GM19397 (cell line): ENCODE data around the gene SAE1.
A peak's percentile ranks its signal among the peaks of the same experiment; 100 is the strongest.

Source experiments
- ATAC-seq: cut with Tn5 transposase; IDR thresholded peaks from one replicate; pipeline ENCODE4 v1.9.1; 2021; ENCODE audit warnings: mild to moderate bottlenecking, moderate library complexity; ENCODE audit not compliant: unreplicated experiment

SAE1 gene

GRCh38 chr19:47105874-47106273 lies 24.8 kb upstream of the SAE1 start:
- ATAC-seq = no peak

- ATAC-seq = no peak
Observed at GRCh38 chr19:47106821-47107201, 23.8 kb upstream of the SAE1 start.

DNA sequence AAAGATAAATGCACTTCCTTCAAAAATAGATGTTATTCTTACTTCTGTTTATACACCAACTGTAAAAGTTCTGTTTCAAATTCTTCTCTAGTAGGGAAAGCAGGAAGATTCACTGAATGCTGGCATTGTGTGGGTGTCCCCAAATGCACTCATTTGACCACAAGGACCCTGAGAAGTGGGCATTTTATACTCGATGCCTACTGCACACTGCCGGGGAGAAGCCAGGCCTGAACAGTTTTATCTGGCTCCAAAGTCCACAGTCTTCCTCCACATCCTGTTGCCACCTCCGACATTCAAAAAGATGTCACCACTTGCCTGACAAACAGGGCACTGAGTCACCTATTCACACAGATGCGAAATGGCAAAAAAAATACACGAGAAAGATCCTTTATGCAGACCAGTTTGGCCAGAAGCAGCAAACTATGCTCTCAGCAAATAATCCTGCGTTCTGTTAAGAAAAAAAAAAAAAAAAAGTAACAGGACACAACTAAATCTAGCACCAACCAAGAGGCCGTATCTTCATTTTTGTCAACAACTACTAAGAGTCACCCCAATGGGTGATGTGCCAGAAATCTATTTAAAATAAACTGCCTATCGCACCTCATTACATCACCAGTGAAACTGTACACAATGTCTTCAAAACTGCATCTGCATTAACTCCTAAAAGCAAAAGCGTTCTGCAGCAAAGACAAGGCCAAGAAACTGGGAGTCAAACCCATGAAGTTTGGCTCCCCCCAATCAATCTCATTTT lies 23.3 kb upstream of the SAE1 start:
- no peak for ATAC-seq

- ATAC-seq = no peak
Observed at GRCh38 chr19:47107953-47108746, 22.5 kb upstream of the SAE1 start.

GRCh38 chr19:47109177-47109540 lies 21.5 kb upstream of the SAE1 start:
- ATAC-seq = no peak

DNA sequence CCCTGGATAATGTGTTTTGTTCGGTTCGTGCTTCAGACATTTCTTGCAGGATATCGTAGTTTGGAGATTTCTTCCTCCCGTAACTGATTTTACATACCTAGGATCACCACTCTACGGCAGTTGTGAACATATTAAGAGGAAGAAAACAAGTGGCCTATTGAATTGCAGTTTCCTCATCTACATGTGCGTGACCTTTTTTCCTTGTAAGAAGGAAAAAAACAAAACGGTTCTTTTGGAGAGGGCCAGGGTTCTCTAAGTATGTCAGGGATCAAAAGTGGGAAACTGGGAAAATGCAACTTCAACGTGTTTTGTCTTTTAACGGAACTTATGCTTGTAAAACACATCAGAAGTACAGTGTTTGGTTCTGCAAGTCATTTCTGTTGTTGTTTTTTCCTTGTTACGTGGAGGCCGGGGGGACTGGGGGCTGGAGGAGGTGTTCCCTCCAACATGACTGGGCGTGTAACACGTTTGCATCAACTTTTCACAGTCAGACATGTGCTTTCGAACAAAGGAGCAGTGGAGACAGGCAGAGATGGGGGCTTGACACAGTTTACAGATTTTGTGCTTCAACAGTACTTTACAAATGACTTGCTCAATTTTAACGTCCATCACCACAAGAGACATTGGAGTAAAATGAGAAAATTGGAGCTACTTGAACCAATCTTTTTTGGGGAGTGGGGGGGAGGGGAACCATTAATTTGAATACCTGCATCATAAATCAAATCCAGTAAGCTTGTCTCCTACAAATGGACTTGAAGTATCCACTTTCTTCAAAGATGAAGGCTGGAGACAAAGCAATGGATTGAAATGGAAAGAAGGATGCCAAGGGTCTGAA lies 20.9 kb upstream of the SAE1 start:
- ATAC-seq = no peak

- ATAC-seq = no peak
Observed at GRCh38 chr19:47110521-47111005, 20.1 kb upstream of the SAE1 start.

DNA sequence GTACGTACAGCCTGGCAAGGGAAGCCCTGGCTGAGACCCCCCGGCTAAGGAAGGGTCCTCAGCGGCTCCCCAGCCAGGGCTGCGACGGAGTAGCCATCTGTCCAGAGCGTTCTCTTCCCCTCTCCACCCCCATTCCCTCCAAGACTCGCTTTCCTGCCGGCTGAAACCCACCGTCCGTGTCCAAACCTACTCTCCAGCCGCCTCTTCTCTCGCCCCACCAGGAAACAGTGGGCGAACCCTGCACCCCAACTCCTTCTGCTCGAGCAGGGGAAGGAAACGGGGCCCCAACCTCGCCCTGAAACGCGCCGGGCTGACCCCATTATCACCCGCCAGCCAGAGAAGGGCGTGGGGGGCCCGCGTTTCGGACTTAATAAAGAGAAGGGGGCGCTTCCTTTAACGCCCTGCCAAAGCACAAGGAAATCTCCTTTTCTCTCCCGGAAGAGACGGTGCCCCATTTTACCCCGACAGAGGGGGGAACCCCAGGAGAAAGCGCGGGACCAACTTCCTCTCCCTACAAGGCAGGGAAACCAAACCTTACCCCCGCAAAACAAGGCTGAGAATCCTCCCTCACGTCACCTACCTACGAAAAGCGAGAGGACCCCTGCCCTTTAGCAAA lies 19.5 kb upstream of the SAE1 start:
- no peak for ATAC-seq

DNA sequence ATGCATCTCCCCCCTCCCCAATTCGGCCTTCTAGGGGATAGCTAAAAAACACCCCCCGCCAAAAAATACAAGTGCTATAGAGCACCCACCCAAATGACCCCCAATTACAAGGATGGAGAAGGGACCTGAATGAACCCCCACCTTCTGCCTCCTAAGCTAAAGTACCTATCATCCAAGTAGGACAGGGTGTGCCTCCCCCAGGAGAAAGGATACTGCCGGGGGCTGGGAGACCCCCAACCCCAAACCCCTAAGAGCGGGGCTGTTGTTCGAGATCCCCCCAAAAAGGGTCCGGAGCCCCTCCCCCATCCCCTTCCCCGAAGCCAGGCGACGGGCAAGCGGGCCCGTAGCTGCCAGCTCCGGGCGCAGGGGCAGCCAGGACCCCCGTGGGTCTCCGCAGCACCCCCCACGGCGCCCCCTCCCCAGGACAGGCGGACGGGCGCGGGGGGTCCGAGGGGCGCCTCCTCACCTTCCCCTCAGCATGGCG lies 18.9 kb upstream of the SAE1 start:
- ATAC-seq = no peak

- ATAC-seq = peak; percentile 26
Observed at GRCh38 chr19:47112166-47112996, 18.3 kb upstream of the SAE1 start.

GRCh38 chr19:47112997-47113849 lies 17.4 kb upstream of the SAE1 start, which contains the start of gene ZC3H4:
Gene ZC3H4, minus strand, starts transcription at chr19:47113776. Its CDS starts 1,192 bp downstream, at chr19:47112584.
- peak; percentile 71 for ATAC-seq

- ATAC-seq = no peak
Observed at GRCh38 chr19:47113850-47114651, 16.6 kb upstream of the SAE1 start.

GRCh38 chr19:47120470-47121067 lies 10.1 kb upstream of the SAE1 start:
- no peak for ATAC-seq

DNA sequence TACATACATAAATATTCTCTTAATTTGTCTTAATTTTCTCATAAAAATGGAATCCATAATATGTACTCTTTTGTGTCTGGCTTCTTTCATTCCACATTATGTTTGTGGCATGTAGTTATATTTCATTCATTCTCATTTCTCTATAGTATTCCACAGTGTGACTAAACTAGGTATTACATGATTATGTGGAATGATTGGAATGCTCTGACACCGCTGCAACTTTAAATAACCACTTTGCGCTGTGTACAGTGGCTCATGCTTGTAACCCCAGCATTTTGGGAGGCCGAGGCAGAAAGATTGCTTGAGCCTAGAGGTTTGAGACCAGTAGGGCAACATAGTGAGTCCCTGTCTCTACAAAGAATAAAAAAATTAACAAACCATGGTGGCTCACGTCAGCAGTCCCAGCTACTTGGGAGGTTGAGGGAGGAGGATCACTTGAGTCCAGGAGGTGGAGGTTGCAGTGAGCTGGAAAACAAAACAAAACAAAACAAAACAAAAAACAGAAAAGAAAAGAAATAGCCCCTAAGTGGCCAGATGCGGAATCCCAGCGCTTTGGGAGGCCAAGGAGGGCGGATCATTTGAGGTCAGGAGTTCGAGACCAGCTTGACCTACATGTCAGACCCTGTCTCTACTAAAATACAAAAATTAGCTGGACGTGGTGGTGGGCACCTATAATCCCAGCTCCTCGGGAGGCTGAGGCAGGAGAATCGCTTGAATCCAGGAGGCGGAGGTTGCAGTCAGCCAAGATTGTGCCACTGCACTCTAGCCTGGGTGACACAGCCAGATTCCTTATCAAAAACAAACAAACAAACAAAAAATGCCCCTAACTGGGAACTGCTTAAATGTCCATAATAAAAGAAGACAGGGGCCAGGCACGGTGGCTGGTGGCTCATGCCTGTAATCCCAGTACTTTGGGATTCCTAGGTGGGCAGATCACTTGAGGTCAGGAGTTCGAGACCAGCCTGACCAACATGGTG lies 8.0 kb upstream of the SAE1 start:
- ATAC-seq = no peak

GRCh38 chr19:47123406-47123805 lies 7.2 kb upstream of the SAE1 start:
- ATAC-seq = no peak

GRCh38 chr19:47124937-47125668 lies 5.5 kb upstream of the SAE1 start:
- no peak for ATAC-seq
